H1 (cell line): ENCODE results near the gene PSMC2. TPM values are rescaled to one million over a fixed set of nuclear protein-coding genes. Genes with fewer than 3 reads are reported as not detected.

Experiments
- CTCF ChIA-PET: fragments of 300-600 bp; sonication (Branson Sonifier 250); formaldehyde crosslinking; loops from one replicate; lab custom pipeline; 2021; ENCODE audit not compliant: partially characterized antibody; lab: Charles Lee
- POLR2A ChIA-PET: fragments of 300-600 bp; sonication (Branson Sonifier 250); formaldehyde crosslinking; loops from one replicate; lab custom pipeline; 2021; ENCODE audit warnings: inconsistent platforms; ENCODE audit not compliant: partially characterized antibody; lab: Charles Lee
- DNase-seq, 2 experiments: peaks; one replicate each; pipeline versions ENCODE4 v3.0.0 to v3.0.0-alpha.2; 2010 to 2022; ENCODE audit warnings: low spot score in 2 of 2, low read depth in 1 of 2, mixed read lengths in 1 of 2
- FAIRE-seq: peaks from 2 replicates; lab custom pipeline; 2011; peaks lifted over from hg19 to GRCh38; lab: Jason Lieb, UNC
- H2AFZ ChIP-seq: 2 replicates; pipeline ENCODE4 v1.8.1; 2012; ENCODE audit warnings: low read length, inconsistent platforms
- H2AK5ac ChIP-seq: 2 replicates; pipeline ENCODE4 v1.6.1; 2013; ENCODE audit warnings: low read depth, low read length
- H2BK120ac ChIP-seq: replicated peaks from 2 replicates; pipeline ENCODE3; 2013; ENCODE audit warnings: low read depth, low read length, inconsistent platforms
- H2BK12ac ChIP-seq: 2 replicates; pipeline ENCODE4 v1.6.1; 2013; ENCODE audit warnings: low read depth, low read length
- H2BK15ac ChIP-seq: 2 replicates; pipeline ENCODE4 v1.6.1; 2013; ENCODE audit warnings: low read length
- H2BK20ac ChIP-seq: 2 replicates; pipeline ENCODE4 v1.6.1; 2013; ENCODE audit warnings: low read length
- H2BK5ac ChIP-seq: 2 replicates; pipeline ENCODE4 v1.6.1; 2013; ENCODE audit warnings: low read depth, low read length
- H3K14ac ChIP-seq: 2 replicates; pipeline ENCODE4 v1.6.1; 2013; ENCODE audit warnings: inconsistent platforms; ENCODE audit not compliant: insufficient read length
- H3K18ac ChIP-seq: 2 replicates; pipeline ENCODE4 v1.6.1; 2013; ENCODE audit warnings: low read length; ENCODE audit errors: extremely low read depth
- H3K23ac ChIP-seq: 2 replicates; pipeline ENCODE4 v1.6.1; 2013; ENCODE audit warnings: inconsistent platforms; ENCODE audit not compliant: insufficient read length
- H3K23me2 ChIP-seq: 2 replicates; pipeline ENCODE4 v1.6.1; 2013; ENCODE audit warnings: low read depth, low read length
- H3K27ac ChIP-seq: 2 replicates; pipeline ENCODE4 v1.6.1; 2011; ENCODE audit warnings: low read depth, low read length, inconsistent platforms
- H3K27me3 ChIP-seq, 4 experiments: replicated peaks in 1 of 4; 1 replicate in 1 of 4; 2 replicates in 3 of 4; pipeline versions ENCODE4 v1.6.1 to v1.8.1; 2011 to 2013; ENCODE audit warnings: low read length in 3 of 4, mild to moderate bottlenecking in 3 of 4, inconsistent platforms in 2 of 4, mixed read lengths in 2 of 4, moderate library complexity in 1 of 4; ENCODE audit not compliant: control insufficient read depth in 3 of 4, insufficient read depth in 3 of 4; ENCODE audit errors: extremely low read depth in 1 of 4
- H3K36me3 ChIP-seq, 4 experiments: 2 replicates each; pipeline versions ENCODE4 v1.6.1 to v1.8.1; 2011 to 2013; ENCODE audit warnings: mild to moderate bottlenecking in 4 of 4, low read length in 3 of 4, moderate library complexity in 2 of 4, control low read depth in 1 of 4, inconsistent platforms in 1 of 4; ENCODE audit not compliant: insufficient read depth in 4 of 4, control insufficient read depth in 2 of 4
- H3K4ac ChIP-seq: replicated peaks from 2 replicates; pipeline ENCODE3; 2013; ENCODE audit warnings: low read length, low read depth, mixed read lengths, inconsistent platforms; ENCODE audit not compliant: insufficient read length
- H3K4me1 ChIP-seq, 4 experiments: replicated peaks in 1 of 4; 1 replicate in 1 of 4; 2 replicates in 3 of 4; pipeline versions ENCODE4 v1.6.1 to v1.8.1; 2011 to 2013; ENCODE audit warnings: low read length in 3 of 4, inconsistent platforms in 2 of 4, mixed read lengths in 1 of 4; ENCODE audit not compliant: insufficient read depth in 4 of 4, control insufficient read depth in 3 of 4
- H3K4me2 ChIP-seq, 2 experiments: 2 replicates each; pipeline versions ENCODE4 v1.6.1 to v1.8.1; 2011 to 2013; ENCODE audit warnings: low read depth in 2 of 2, low read length in 2 of 2, control low read depth in 1 of 2, inconsistent platforms in 1 of 2, mild to moderate bottlenecking in 1 of 2; ENCODE audit not compliant: insufficient read depth in 1 of 2
- H3K4me3 ChIP-seq, 4 experiments: fragments of 200-600, 300-600 bp in 1 of 4; sonication (generic), shearing (Covaris generic), sonication (Bioruptor Twin) in 1 of 4; 2 replicates each; pipeline versions ENCODE4 v1.5.1 to v1.8.1; 2011 to 2016; ENCODE audit warnings: low read length in 4 of 4, low read depth in 3 of 4, control low read depth in 2 of 4, inconsistent platforms in 2 of 4, mild to moderate bottlenecking in 2 of 4, mixed read lengths in 1 of 4, moderate library complexity in 1 of 4; ENCODE audit not compliant: insufficient read depth in 2 of 4; ENCODE audit errors: extremely low read depth in 1 of 4
- H3K56ac ChIP-seq: replicated peaks from 2 replicates; pipeline ENCODE3; 2013; ENCODE audit warnings: low read depth, mild to moderate bottlenecking, mixed read lengths, low read length, inconsistent platforms; ENCODE audit not compliant: insufficient read length
- H3K79me1 ChIP-seq: 2 replicates; pipeline ENCODE4 v1.6.1; 2013; ENCODE audit warnings: low read depth, low read length, control low read depth
- H3K79me2 ChIP-seq, 2 experiments: 2 replicates each; pipeline versions ENCODE4 v1.6.1 to v1.8.1; 2012 to 2013; ENCODE audit warnings: low read length in 2 of 2, mild to moderate bottlenecking in 2 of 2, inconsistent platforms in 1 of 2; ENCODE audit not compliant: insufficient read depth in 2 of 2, control insufficient read depth in 1 of 2
- H3K9ac ChIP-seq, 4 experiments: replicated peaks in 1 of 4; 1 replicate in 1 of 4; 2 replicates in 3 of 4; pipeline versions ENCODE4 v1.6.1 to v1.8.1; 2011 to 2013; ENCODE audit warnings: low read depth in 3 of 4, low read length in 3 of 4, control low read depth in 2 of 4, mild to moderate bottlenecking in 2 of 4, moderate library complexity in 2 of 4, inconsistent platforms in 1 of 4; ENCODE audit errors: extremely low read depth in 1 of 4
- H3K9me3 ChIP-seq, 2 experiments: 2 replicates each; pipeline versions ENCODE4 v1.6.1 to v1.8.1; 2012 to 2013; ENCODE audit warnings: mild to moderate bottlenecking in 2 of 2, moderate library complexity in 2 of 2, control low read depth in 1 of 2, inconsistent platforms in 1 of 2, low read depth in 1 of 2, low read length in 1 of 2, mixed read lengths in 1 of 2; ENCODE audit not compliant: insufficient read depth in 2 of 2
- H4K20me1 ChIP-seq, 2 experiments: replicated peaks in 1 of 2; 2 replicates each; pipeline versions ENCODE3 to v1.8.1; 2011 to 2013; ENCODE audit warnings: inconsistent platforms in 2 of 2, low read length in 2 of 2, mild to moderate bottlenecking in 1 of 2; ENCODE audit not compliant: insufficient read depth in 2 of 2, control insufficient read depth in 1 of 2
- H4K5ac ChIP-seq: 2 replicates; pipeline ENCODE4 v1.6.1; 2013; ENCODE audit warnings: low read length, low read depth, mixed read lengths, inconsistent platforms; ENCODE audit not compliant: insufficient read length
- H4K8ac ChIP-seq: 2 replicates; pipeline ENCODE4 v1.8.0; 2013; ENCODE audit warnings: mild to moderate bottlenecking, moderate library complexity, low read length, inconsistent platforms; ENCODE audit not compliant: insufficient read depth; ENCODE audit errors: extremely low read depth
- H4K91ac ChIP-seq: replicated peaks from 2 replicates; pipeline ENCODE3; 2013; ENCODE audit warnings: low read length, mixed read lengths, inconsistent platforms; ENCODE audit not compliant: insufficient read length
- WGBS, 2 experiments: shearing (Covaris generic) in 1 of 2; methylation state at CpG; one replicate each; pipeline versions ENCODE4 v1.1.6 to v1.1.7; 2013 to 2015; ENCODE audit warnings: low lambda C conversion rate in 2 of 2, mixed read lengths in 2 of 2, inconsistent platforms in 1 of 2, low coverage in 1 of 2, missing lambda C conversion rate in 1 of 2; ENCODE audit not compliant: insufficient replicate concordance in 2 of 2, insufficient coverage in 1 of 2, insufficient read length in 1 of 2; ENCODE audit errors: extremely low coverage in 1 of 2, missing lambda C conversion rate in 1 of 2; 5-methylcytosine and 5-hydroxymethylcytosine counted together
- polyA plus RNA-seq, 7 experiments: library from polyadenylated mRNA; depleted of rRNA in 3 of 7; stranded (reverse) in 5 of 7; unstranded in 2 of 7; fragments of >200 nt in 5 of 7; fragments of 200-250 nt in 2 of 7; gene quantifications; 1 replicate in 5 of 7; 2 replicates in 1 of 7; 4 replicates in 1 of 7; pipeline versions ENCODE4 v1.2.1 to v1.2.3, GENCODE V29; 2011 to 2013; ENCODE audit warnings: missing spikeins in 2 of 7, mixed read lengths in 2 of 7
- total RNA-seq: library from RNA; stranded (reverse); fragmentation: NEBNext Ultra II Directional; extraction: Animal tissue kit (Norgen Biotek cat#: 25700); gene quantifications from 2 replicates; pipeline ENCODE4 v1.2.1, GENCODE V29; 2021

PSMC2 gene
- total and polyA plus RNA-seq, 2 of the 8 experiments (the other 6 are each of a cell fraction or from before 2014, with no cell fraction given), result 80.9 to 141 TPM

DNA sequence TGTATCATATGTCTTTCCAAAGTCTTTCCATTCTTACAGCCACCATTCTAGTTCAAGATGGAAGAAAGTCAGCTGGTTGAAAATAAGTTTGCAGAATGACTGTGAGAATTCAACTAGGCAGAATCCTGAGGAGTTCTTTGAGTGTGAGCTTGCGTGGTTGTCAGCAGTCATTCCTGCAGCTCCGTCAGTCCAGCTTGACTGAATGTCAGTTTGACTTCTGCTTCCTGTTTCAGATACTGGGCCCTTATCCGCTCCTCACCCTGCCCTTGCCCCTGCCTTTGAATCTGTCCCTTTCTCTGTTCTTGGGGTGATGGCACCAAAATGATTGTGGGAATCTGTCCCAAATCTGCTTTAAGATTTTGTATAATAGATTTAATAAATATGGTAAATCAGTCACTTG, 70.8 kb downstream of the PSMC2 start:
- H3K18ac ChIP-seq, result no peak overlapping the region
- H4K5ac ChIP-seq, result no peak overlapping the region
- ChIA-PET POLR2A (no interaction called here), CTCF (interaction anchor here (1.0 to 1.4 kb wide), 2 partner anchors 13 to 28 kb away, joined by 3 to 4 read pairs; no protein-coding TSS in a partner anchor)
- FAIRE-seq (no peak), DNase-seq (no peak)
- H3K27me3 ChIP-seq, result no peaks in the 10 kb centered on the region
- H3K4me3 ChIP-seq, result no peak overlapping the region
- no peaks in the 10 kb centered on the region for H3K4me1 ChIP-seq
- no peak overlapping the region for H2BK120ac ChIP-seq
- no peak overlapping the region for H2BK15ac ChIP-seq
- no peaks in the 10 kb centered on the region for H4K20me1 ChIP-seq
- no peak overlapping the region for H2AFZ ChIP-seq
- no peak overlapping the region for H2BK20ac ChIP-seq
- no peak overlapping the region for H3K56ac ChIP-seq
- 84% methylated on average over 3 of the region's 3 CpGs; no CpG with 5 or more reads in 1 of the 2 experiments for WGBS, 2 experiments
- H3K23ac ChIP-seq, result no peak overlapping the region
- H3K9ac ChIP-seq, result no peak overlapping the region
- H3K4me2 ChIP-seq, result no peak overlapping the region
- H2BK12ac ChIP-seq, result no peak overlapping the region
- no peaks in the 10 kb centered on the region for H3K79me2 ChIP-seq
- H4K8ac ChIP-seq, result no peak overlapping the region
- no peak overlapping the region for H2AK5ac ChIP-seq
- H3K4ac ChIP-seq, result no peak overlapping the region
- no peaks in the 10 kb centered on the region for H3K36me3 ChIP-seq
- no peaks in the 10 kb centered on the region for H3K9me3 ChIP-seq
- H3K79me1 ChIP-seq, result no peaks in the 10 kb centered on the region
- H2BK5ac ChIP-seq, result no peak overlapping the region
- no peaks in the 10 kb centered on the region; the same call in 1 of the 2 replicates for H3K23me2 ChIP-seq
- H3K14ac ChIP-seq, result no peak overlapping the region
- no peak overlapping the region for H4K91ac ChIP-seq
- no peak overlapping the region for H3K27ac ChIP-seq
